A549 (cell line): Measurements from ENCODE around the gene PEX16. TPM values are rescaled to one million over a fixed set of nuclear protein-coding genes. Genes with fewer than 3 reads are reported as not detected.

Source experiments
- ATAC-seq, 2 experiments: fragments of 200-7000 bp in 1 of 2; fragments of >200 bp in 1 of 2; cut with Nextera tagmentation in 1 of 2; cut with Tn5 transposase in 1 of 2; 3 replicates each; pipeline versions ENCODE4 v1.8.0 to v1.9.1; 2018 to 2020; ENCODE audit warnings: mild to moderate bottlenecking in 1 of 2, moderate library complexity in 1 of 2
- CTCF ChIA-PET: fragments of 300-600 bp; sonication (Branson Sonifier 250); formaldehyde crosslinking; extraction: SDS; loops from one replicate; lab custom pipeline; 2021; ENCODE audit warnings: antibody characterized with exemption, inconsistent platforms; lab: Yijun Ruan, JAX
- POLR2A ChIA-PET: fragments of 350-600 bp; formaldehyde crosslinking; extraction: SDS; loops from one replicate; lab custom pipeline; 2021; ENCODE audit warnings: antibody characterized with exemption, inconsistent platforms; lab: Yijun Ruan, JAX
- DNase-seq, 2 experiments: peaks; one replicate each; pipeline versions ENCODE4 v3.0.0 to v3.0.0-alpha.2; 2011 to 2016; ENCODE audit warnings: low read depth in 1 of 2, low spot score in 1 of 2
- FAIRE-seq: peaks from 2 replicates; lab custom pipeline; 2011; peaks lifted over from hg19 to GRCh38; lab: Jason Lieb, UNC
- H3K27ac ChIP-seq, 2 experiments: fragments of >200 bp; sonication (Bioruptor Twin); formaldehyde crosslinking; 3 replicates each; pipeline ENCODE4 v1.5.1; 2016 to 2017
- H3K4me1 ChIP-seq: fragments of >200 bp; sonication (Bioruptor Twin); formaldehyde crosslinking; 3 replicates; pipeline ENCODE4 v1.6.1; 2016
- H3K4me2 ChIP-seq: fragments of >200 bp; sonication (Bioruptor Twin); formaldehyde crosslinking; 3 replicates; pipeline ENCODE4 v1.6.1; 2016
- H3K4me3 ChIP-seq: fragments of >200 bp; sonication (Bioruptor Twin); formaldehyde crosslinking; 3 replicates; pipeline ENCODE4 v1.5.1; 2016
- H3K9me3 ChIP-seq: fragments of >200 bp; sonication (Bioruptor Twin); formaldehyde crosslinking; 3 replicates; pipeline ENCODE4 v1.6.1; 2016
- CHD2 ChIP-seq: fragments of 150-350 bp; IDR thresholded peaks from 2 replicates; pipeline ENCODE4 v1.6.1; 2014; ENCODE audit warnings: low read length; ENCODE audit not compliant: partially characterized antibody
- FOSL2 ChIP-seq, 2 experiments: fragments of 450-650 bp in 1 of 2; fragments of >200 bp in 1 of 2; sonication (Bioruptor Twin) in 1 of 2; formaldehyde crosslinking; IDR thresholded peaks; 2 replicates each; pipeline versions ENCODE4 v1.5.0 to v1.6.1; 2016 to 2020; ENCODE audit warnings: mild to moderate bottlenecking in 1 of 2, moderate library complexity in 1 of 2
- FOXS1 ChIP-seq: fragments of 250-450 bp; sonication (Bioruptor Pico); IDR thresholded peaks from 2 replicates; pipeline ENCODE4 v1.5.0; 2020; ENCODE audit warnings: mild to moderate bottlenecking, moderate library complexity
- HOXB13 ChIP-seq: fragments of 250-450 bp; sonication (Bioruptor Pico); IDR thresholded peaks from 2 replicates; pipeline ENCODE4 v1.5.0; 2020; ENCODE audit warnings: low read depth, mild to moderate bottlenecking, moderate library complexity
- JUNB ChIP-seq: fragments of >200 bp; sonication (Bioruptor Twin); formaldehyde crosslinking; IDR thresholded peaks from 2 replicates; pipeline ENCODE4 v1.6.1; 2016
- MAZ ChIP-seq: fragments of 150-350 bp; IDR thresholded peaks from 2 replicates; pipeline ENCODE4 v1.6.1; 2014; ENCODE audit warnings: antibody characterized with exemption, low read depth, low read length, borderline replicate concordance
- MYC ChIP-seq: IDR thresholded peaks from 2 replicates; pipeline ENCODE4 v1.6.1; 2012; ENCODE audit warnings: mild to moderate bottlenecking, inconsistent platforms, low read length, improper control_type of control experiment, borderline replicate concordance
- PHF8 ChIP-seq: fragments of 200-600 bp; sonication (generic); IDR thresholded peaks from 2 replicates; pipeline ENCODE4 v1.6.1; 2016; ENCODE audit warnings: low read depth, mild to moderate bottlenecking, antibody characterized with exemption, moderate library complexity, borderline replicate concordance
- RAD21 ChIP-seq, 2 experiments: fragments of >200 bp in 1 of 2; sonication (Bioruptor Twin) in 1 of 2; formaldehyde crosslinking in 1 of 2; IDR thresholded peaks in 1 of 2; conservative IDR thresholded peaks in 1 of 2; 2 replicates in 1 of 2; 3 replicates in 1 of 2; pipeline ENCODE4 v1.6.1; 2012 to 2018; ENCODE audit warnings: inconsistent platforms in 1 of 2
- ZFP36 ChIP-seq: fragments of 450-650 bp; IDR thresholded peaks from 2 replicates; pipeline ENCODE4 v1.6.1; 2014; ENCODE audit warnings: borderline replicate concordance; ENCODE audit not compliant: partially characterized antibody
- WGBS: methylation state at CpG from one replicate; pipeline ENCODE4 v1.1.6; 2017; ENCODE audit errors: missing lambda C conversion rate; 5-methylcytosine and 5-hydroxymethylcytosine counted together
- polyA plus RNA-seq, 4 experiments: library from polyadenylated mRNA; depleted of rRNA in 3 of 4; stranded (reverse); fragments of >200 nt; fragmentation: RNase III in 1 of 4; extraction: RNeasy Plus Mini Kit Qiagen cat#74134 plus additional on column Dnase treatment in 1 of 4; gene quantifications; 2 replicates in 3 of 4; 3 replicates in 1 of 4; pipeline ENCODE4 v1.2.3, GENCODE V29; 2011 to 2017
- TF ChIP-seq, protein P1 (sequence below): fragments of 200-600 bp; sonication (generic); IDR thresholded peaks from 2 replicates; pipeline ENCODE4 v1.6.1; 2016; ENCODE audit warnings: antibody characterized with exemption, mild to moderate bottlenecking, moderate library complexity
- TF ChIP-seq, protein P2 (sequence below): IDR thresholded peaks from 2 replicates; pipeline ENCODE4 v1.6.1; 2012
- TF ChIP-seq, protein P3 (sequence below): fragments of 250-450 bp; sonication (Bioruptor Pico); IDR thresholded peaks from 2 replicates; pipeline ENCODE4 v1.5.0; 2020; ENCODE audit warnings: low read depth, mild to moderate bottlenecking, moderate library complexity
- TF ChIP-seq, protein P4 (sequence below): fragments of >200 bp; sonication (Bioruptor Twin); formaldehyde crosslinking; IDR thresholded peaks from 2 replicates; pipeline ENCODE4 v1.6.1; 2016
- TF ChIP-seq, protein P5 (sequence below): fragments of >200 bp; sonication (Bioruptor Twin); formaldehyde crosslinking; IDR thresholded peaks from 3 replicates; pipeline ENCODE4 v1.5.1; 2016
- TF ChIP-seq, protein P6 (sequence below): fragments of 150-350 bp; IDR thresholded peaks from 2 replicates; pipeline ENCODE4 v1.6.1; 2014; ENCODE audit warnings: low read depth, mild to moderate bottlenecking, low read length
- TF ChIP-seq, protein P7 (sequence below): fragments of >200 bp; sonication (Bioruptor Twin); formaldehyde crosslinking; IDR thresholded peaks from 3 replicates; pipeline ENCODE4 v1.6.1; 2016

The PEX16 gene
- polyA plus RNA-seq, 2 of the 4 experiments (the other 2 are of a cell fraction), result 18.2 to 20.2 TPM

DNA sequence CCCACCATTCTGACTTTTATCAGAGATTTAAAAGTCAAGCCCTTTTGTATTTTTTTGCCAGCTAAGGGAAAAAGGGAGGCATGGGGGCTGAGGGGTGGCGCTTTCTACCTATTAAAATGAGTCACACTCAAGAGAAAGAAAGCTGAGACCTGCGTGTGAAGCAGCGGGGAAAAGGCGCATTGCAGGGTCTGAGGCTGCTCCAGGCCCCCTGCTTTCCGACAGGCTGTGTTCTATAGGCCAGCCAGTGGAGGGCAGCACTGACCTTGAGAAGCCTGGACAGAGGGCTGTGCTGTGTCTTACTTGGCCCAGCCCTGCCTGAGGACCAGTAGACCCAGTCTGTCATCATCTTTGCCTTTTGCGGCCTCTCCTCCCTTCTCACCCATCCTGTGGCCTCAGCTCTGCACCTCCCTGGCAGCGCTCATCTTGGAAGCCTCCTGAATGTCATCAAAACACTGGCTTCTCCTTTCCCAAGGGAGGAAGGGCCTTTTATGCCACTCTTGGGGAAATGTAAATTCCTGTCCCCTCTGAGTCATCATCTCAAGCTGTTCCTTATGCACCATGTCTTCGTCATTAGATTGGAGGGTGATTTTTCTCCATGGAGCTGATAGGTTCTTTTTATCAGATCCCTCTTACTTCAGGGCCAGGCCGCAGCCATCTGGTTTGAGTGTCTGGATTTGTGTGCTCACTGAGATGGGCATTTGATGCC is 44.9 kb downstream of the PEX16 start (continued):
- TF ChIP-seq, protein P1, sequence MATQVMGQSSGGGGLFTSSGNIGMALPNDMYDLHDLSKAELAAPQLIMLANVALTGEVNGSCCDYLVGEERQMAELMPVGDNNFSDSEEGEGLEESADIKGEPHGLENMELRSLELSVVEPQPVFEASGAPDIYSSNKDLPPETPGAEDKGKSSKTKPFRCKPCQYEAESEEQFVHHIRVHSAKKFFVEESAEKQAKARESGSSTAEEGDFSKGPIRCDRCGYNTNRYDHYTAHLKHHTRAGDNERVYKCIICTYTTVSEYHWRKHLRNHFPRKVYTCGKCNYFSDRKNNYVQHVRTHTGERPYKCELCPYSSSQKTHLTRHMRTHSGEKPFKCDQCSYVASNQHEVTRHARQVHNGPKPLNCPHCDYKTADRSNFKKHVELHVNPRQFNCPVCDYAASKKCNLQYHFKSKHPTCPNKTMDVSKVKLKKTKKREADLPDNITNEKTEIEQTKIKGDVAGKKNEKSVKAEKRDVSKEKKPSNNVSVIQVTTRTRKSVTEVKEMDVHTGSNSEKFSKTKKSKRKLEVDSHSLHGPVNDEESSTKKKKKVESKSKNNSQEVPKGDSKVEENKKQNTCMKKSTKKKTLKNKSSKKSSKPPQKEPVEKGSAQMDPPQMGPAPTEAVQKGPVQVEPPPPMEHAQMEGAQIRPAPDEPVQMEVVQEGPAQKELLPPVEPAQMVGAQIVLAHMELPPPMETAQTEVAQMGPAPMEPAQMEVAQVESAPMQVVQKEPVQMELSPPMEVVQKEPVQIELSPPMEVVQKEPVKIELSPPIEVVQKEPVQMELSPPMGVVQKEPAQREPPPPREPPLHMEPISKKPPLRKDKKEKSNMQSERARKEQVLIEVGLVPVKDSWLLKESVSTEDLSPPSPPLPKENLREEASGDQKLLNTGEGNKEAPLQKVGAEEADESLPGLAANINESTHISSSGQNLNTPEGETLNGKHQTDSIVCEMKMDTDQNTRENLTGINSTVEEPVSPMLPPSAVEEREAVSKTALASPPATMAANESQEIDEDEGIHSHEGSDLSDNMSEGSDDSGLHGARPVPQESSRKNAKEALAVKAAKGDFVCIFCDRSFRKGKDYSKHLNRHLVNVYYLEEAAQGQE, result no peak
- peak; percentile 72 to 76 for TF ChIP-seq RAD21 (conservative IDR thresholded peaks at IDR 0.05 in 1 of 2, IDR thresholded peaks at IDR 0.05 in 1 of 2)
- TF ChIP-seq, protein P2, sequence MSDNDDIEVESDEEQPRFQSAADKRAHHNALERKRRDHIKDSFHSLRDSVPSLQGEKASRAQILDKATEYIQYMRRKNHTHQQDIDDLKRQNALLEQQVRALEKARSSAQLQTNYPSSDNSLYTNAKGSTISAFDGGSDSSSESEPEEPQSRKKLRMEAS, result no peak
- no peak for TF ChIP-seq MAZ
- TF ChIP-seq PHF8, result no peak
- TF ChIP-seq, protein P3, sequence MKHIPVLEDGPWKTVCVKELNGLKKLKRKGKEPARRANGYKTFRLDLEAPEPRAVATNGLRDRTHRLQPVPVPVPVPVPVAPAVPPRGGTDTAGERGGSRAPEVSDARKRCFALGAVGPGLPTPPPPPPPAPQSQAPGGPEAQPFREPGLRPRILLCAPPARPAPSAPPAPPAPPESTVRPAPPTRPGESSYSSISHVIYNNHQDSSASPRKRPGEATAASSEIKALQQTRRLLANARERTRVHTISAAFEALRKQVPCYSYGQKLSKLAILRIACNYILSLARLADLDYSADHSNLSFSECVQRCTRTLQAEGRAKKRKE (CRISPR knock-in tag), result no peak

DNA sequence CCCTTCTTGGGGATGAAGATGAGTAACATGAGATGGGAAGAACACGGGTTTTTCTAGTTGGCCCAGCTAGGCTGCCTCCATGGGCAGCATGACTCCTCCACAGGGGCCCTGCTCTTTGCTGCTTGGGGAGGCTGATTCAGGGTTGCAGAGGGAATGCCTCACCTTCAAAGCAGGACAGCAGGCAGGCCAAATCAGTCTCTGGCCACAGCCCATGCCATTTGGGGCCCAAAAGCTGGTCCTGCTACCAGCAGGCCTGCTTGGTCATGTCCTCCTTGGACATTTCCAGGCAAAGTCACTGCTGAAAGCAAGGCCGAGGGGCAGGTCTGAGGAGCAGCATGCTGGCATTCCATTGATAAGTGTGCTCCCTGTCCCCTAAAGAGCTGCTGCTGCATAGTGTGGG is 46.0 kb downstream of the PEX16 start:
- POLR2A ChIA-PET, result no interaction called here
- 51% methylated on average over 2 of the region's 2 CpGs for WGBS
- no peaks in the 10 kb centered on the region for H3K4me1 ChIP-seq
- FAIRE-seq (no peak), DNase-seq (no peak), ATAC-seq (no peak)
- CTCF ChIA-PET, result interaction anchor here (0.9 to 5.5 kb wide), 14 partner anchors 11 to 135 kb away, joined by 3 to 67 read pairs (median 8); no protein-coding TSS in a partner anchor
- no peak overlapping the region for H3K4me3 ChIP-seq
- H3K4me2 ChIP-seq, result no peak overlapping the region
- H3K27ac ChIP-seq, result no peak overlapping the region
- no peaks in the 10 kb centered on the region for H3K9me3 ChIP-seq
- no peak for TF ChIP-seq JUNB
- TF ChIP-seq, protein P4, sequence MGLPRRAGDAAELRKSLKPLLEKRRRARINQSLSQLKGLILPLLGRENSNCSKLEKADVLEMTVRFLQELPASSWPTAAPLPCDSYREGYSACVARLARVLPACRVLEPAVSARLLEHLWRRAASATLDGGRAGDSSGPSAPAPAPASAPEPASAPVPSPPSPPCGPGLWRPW, result no peak
- no peak for TF ChIP-seq CHD2
- TF ChIP-seq, protein P5, sequence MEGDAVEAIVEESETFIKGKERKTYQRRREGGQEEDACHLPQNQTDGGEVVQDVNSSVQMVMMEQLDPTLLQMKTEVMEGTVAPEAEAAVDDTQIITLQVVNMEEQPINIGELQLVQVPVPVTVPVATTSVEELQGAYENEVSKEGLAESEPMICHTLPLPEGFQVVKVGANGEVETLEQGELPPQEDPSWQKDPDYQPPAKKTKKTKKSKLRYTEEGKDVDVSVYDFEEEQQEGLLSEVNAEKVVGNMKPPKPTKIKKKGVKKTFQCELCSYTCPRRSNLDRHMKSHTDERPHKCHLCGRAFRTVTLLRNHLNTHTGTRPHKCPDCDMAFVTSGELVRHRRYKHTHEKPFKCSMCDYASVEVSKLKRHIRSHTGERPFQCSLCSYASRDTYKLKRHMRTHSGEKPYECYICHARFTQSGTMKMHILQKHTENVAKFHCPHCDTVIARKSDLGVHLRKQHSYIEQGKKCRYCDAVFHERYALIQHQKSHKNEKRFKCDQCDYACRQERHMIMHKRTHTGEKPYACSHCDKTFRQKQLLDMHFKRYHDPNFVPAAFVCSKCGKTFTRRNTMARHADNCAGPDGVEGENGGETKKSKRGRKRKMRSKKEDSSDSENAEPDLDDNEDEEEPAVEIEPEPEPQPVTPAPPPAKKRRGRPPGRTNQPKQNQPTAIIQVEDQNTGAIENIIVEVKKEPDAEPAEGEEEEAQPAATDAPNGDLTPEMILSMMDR, result no peak
- TF ChIP-seq FOSL2 (IDR thresholded peaks at IDR 0.05), result no peak
- TF ChIP-seq FOSL2 (CRISPR knock-in tag; IDR thresholded peaks at IDR 0.05), result no peak
- TF ChIP-seq MYC, result no peak
- TF ChIP-seq FOXS1, result no peak
- TF ChIP-seq HOXB13 (CRISPR knock-in tag), result no peak
- TF ChIP-seq, protein P6, sequence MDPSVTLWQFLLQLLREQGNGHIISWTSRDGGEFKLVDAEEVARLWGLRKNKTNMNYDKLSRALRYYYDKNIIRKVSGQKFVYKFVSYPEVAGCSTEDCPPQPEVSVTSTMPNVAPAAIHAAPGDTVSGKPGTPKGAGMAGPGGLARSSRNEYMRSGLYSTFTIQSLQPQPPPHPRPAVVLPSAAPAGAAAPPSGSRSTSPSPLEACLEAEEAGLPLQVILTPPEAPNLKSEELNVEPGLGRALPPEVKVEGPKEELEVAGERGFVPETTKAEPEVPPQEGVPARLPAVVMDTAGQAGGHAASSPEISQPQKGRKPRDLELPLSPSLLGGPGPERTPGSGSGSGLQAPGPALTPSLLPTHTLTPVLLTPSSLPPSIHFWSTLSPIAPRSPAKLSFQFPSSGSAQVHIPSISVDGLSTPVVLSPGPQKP, result no peak
- TF ChIP-seq ZFP36, result no peak
- TF ChIP-seq, protein P7, sequence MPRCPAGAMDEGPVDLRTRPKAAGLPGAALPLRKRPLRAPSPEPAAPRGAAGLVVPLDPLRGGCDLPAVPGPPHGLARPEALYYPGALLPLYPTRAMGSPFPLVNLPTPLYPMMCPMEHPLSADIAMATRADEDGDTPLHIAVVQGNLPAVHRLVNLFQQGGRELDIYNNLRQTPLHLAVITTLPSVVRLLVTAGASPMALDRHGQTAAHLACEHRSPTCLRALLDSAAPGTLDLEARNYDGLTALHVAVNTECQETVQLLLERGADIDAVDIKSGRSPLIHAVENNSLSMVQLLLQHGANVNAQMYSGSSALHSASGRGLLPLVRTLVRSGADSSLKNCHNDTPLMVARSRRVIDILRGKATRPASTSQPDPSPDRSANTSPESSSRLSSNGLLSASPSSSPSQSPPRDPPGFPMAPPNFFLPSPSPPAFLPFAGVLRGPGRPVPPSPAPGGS, result no peak
